SJSA1 (cell line): ENCODE data around the gene SMAD3. TPM values are rescaled to one million over a fixed set of nuclear protein-coding genes. Genes with fewer than 3 reads are reported as not detected.

Experiments
- DNase-seq, 2 experiments: peaks; one replicate each; pipeline ENCODE4 v3.0.0-alpha.2; 2015 to 2020; ENCODE audit warnings: low spot score in 2 of 2, low read depth in 1 of 2
- H3K27ac ChIP-seq: fragments of 250-450 bp; sonication (Bioruptor Pico); 2 replicates; pipeline ENCODE4 v1.5.1; 2020; ENCODE audit warnings: mild to moderate bottlenecking, moderate library complexity
- H3K27me3 ChIP-seq: fragments of 250-450 bp; sonication (Bioruptor Pico); replicated peaks from 2 replicates; pipeline ENCODE4 v1.5.1; 2020; ENCODE audit warnings: mild to moderate bottlenecking, moderate library complexity
- H3K36me3 ChIP-seq: fragments of 250-450 bp; sonication (Bioruptor Pico); 2 replicates; pipeline ENCODE4 v1.5.1; 2020; ENCODE audit warnings: mild to moderate bottlenecking
- H3K4me1 ChIP-seq: fragments of 250-450 bp; sonication (Bioruptor Pico); replicated peaks from 2 replicates; pipeline ENCODE4 v1.6.1; 2021; ENCODE audit warnings: mild to moderate bottlenecking
- H3K4me3 ChIP-seq: fragments of 250-450 bp; sonication (Bioruptor Pico); 2 replicates; pipeline ENCODE4 v1.5.1; 2020; ENCODE audit warnings: mild to moderate bottlenecking
- H3K9me3 ChIP-seq: fragments of 250-450 bp; sonication (Bioruptor Pico); replicated peaks from 2 replicates; pipeline ENCODE4 v1.5.1; 2020; ENCODE audit warnings: mild to moderate bottlenecking
- total RNA-seq: library from RNA; depleted of rRNA; stranded (reverse); fragments of >200 nt; shearing (Covaris generic); gene quantifications from 2 replicates; pipeline ENCODE4 v1.2.3, GENCODE V29; 2014; rRNA removed

The SMAD3 gene
- total RNA-seq, 1 experiment from 2014 or later: 22.0 TPM

DNA sequence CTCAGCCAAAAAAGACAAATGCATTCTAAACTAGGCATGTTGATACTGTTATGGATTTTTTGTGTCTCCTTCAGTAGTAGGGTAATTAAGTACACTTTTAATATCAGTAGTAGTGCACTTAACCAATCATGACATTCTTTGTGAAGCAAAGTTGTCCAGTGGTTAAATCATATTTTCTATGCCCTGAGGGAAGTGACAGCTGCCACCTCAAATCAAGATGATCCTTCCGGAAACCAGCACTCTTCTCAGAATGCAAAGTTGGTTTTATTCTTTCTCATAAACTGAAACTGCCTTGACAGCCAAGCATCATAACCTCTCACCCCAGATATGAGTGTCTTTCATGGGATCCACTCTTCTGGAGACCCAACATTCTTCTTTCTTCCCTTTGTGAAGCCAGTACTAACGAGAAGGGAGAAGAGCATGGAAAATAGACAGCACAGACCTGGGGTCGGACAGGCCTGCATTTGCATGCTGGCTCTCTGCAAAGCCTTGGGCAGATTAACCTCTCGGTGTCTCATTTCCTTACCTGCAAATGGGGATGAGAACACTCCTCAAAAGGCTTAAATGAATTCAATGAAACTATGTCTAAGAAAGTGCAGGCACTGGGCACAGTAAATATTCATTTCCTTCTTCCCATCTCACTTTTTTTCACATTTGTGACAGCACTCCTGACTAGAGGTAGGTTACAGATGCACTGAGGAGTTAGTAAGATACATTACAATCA is 175.9 kb downstream of the SMAD3 start:
- peaks cover 8% of the 10 kb centered on the region; the same call in 1 of the 2 replicates for H3K36me3 ChIP-seq
- no peaks in the 10 kb centered on the region for H3K9me3 ChIP-seq
- no peaks in the 10 kb centered on the region for H3K27me3 ChIP-seq
- H3K4me1 ChIP-seq: peaks cover 9% of the 10 kb centered on the region; the same call in 1 of the 2 replicates
- H3K4me3 ChIP-seq: no peak overlapping the region
- no peak for DNase-seq
- H3K27ac ChIP-seq: no peak overlapping the region

DNA sequence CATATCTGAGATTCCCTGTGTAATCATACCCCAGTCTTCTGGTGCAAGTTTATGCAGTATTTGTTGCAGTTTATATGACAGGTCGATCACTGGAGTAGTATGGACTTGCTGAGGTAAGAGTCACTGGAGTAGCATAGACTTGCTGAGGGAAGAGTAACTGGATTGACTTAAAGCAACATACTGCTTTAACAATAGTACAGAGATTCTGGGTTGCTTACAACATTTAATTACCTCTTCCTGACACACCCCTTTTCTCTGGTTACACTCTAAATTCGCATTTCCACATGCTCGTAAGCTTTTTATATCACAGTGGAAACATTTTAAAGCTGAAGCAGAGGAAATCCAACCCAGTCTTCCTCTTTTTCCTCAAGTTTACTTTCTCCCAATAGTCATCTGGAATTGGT is 177.3 kb downstream of the SMAD3 start:
- no peaks in the 10 kb centered on the region for H3K27me3 ChIP-seq
- H3K36me3 ChIP-seq: peaks cover 15% of the 10 kb centered on the region; the same call in 1 of the 2 replicates
- H3K4me1 ChIP-seq: peaks cover 9% of the 10 kb centered on the region; the same call in 1 of the 2 replicates
- no peak overlapping the region for H3K27ac ChIP-seq
- no peak for DNase-seq
- H3K9me3 ChIP-seq: no peaks in the 10 kb centered on the region
- H3K4me3 ChIP-seq: no peak overlapping the region

Other genes with a start within 250 kb of the SMAD3 start
- gene AAGAB, start 189.1 kb downstream of the SMAD3 start, total RNA-seq: 59.1 and 80.8 TPM in 2 replicates
- gene IQCH, start 189.2 kb downstream of the SMAD3 start, total RNA-seq: 0.31 and 4.5 TPM in 2 replicates